Measurements from ENCODE around the gene POU2AF3.
"Not testable (repeated sequence)": the region's sequence is repeated elsewhere in the genome, so short reads cannot be mapped to it uniquely, and the experiment has no call there.

POU2AF3 gene, protein sequence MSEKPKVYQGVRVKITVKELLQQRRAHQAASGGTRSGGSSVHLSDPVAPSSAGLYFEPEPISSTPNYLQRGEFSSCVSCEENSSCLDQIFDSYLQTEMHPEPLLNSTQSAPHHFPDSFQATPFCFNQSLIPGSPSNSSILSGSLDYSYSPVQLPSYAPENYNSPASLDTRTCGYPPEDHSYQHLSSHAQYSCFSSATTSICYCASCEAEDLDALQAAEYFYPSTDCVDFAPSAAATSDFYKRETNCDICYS

DNA sequence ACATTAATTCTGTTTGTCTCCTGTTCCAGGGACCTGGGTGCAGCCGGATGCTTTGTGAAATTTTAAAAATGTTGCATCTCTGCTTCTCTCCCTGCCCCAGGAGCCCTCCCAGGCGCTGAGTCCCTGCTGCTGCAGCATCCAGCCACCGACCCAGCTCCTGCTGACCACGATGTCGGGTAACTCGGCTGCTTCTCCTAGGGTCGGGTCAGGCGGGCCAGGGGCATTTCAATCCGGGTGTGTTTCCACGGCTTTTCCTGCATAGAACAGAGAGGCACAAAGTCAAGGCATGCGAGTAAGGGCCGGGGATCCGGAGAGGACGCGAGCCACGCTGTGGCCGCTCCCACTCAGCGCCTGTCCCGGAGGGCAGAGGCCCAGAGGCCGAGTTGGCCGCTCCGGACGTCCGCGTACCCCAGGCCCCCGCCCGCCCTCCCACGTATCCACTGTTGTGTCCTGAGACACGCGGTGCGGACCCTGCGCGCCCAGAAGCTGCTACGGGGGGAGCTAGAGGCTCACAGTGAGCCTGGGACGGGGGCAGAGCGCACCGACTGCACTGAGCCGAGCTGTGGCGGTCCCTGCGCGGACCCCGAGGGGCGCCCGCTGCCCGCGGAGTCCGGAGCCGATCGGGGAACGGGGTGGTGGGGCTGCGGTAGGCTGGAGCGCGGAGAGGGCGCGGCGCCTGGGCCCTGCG, at the start of gene POU2AF3:
Gene POU2AF3 (plus strand): TSS at position 134 of the 688 bp plus-strand sequence. CDS start 36 bp downstream, at position 170.
- no peak for DNase-seq

DNA sequence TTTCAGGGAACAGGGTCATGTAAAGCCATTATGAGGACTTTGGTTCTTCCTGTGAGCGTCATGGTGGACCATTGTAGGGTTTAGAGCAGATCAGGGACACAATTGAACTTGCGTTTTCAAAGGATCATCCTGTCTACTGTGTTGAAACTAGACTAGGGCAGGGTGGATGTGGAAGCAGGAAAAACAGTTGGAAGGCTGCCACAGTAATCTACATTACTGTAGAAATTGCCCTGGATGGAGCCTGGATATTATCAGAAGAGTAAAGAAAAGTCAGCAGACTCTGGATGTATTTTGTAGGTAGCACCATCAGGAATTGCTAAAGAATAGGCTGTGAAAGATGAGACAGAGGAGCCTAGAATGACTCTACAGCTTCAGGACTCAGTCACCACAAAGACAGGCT, 47.4 kb upstream of the POU2AF3 start:
- DNase-seq = no peak

DNA sequence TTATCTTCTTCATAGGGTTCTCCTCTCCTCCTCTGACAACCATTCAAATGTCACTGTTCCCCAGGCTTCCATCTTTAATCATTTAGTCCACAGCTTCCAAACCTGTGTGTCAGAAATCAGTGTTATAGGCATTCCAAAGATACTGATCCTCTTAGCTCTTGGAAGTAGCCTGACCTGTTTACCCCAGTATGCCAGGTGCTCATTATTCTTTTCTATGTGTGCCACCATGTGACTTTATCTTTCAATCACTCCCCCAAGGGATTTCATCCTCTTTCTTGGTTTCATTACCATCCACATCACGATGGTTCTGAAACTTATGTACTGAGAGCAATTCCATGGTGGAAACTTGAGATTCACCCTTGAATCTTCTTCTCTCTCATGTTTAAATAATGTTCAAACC, 45.2 kb upstream of the POU2AF3 start:
- DNase-seq = no peak

DNA sequence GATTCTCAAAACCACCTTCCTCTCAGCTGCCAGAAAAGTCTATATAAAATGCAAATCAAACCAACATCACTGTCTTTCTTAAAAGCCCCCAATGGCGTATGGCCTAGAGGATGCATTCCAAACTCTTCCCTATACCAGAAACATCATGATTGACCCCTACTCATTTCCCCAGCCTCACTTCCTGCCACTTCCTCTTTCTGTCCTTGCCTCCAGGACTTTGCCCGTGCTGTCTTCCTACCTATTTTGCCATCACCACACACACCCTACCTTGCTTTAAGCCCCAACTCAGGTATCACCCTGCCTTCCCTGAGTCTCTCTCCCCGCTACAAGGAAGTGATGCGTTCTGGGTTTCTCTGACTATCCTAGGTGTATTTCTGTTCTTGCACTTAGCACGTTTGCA, 44.7 kb upstream of the POU2AF3 start:
- DNase-seq = no peak

DNA sequence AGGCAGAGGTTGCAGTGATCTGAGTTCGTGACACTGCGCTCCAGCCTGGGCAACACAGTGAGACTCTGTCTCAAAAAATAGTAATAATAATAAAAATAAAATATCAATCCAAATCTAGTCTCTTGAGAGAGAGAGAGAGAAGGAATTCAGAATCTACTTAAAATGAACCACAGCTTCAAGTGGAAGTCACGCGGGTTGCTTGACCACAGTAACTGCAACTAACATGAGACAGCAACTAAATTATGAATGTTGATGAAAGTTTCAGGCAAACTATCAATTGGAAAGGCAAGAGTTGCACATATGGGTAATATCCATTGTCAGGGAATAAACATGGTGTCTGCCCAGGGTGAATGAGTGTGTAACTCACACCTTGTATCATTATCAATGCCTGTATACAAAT, 40.3 kb upstream of the POU2AF3 start:
- no peak for DNase-seq

DNA sequence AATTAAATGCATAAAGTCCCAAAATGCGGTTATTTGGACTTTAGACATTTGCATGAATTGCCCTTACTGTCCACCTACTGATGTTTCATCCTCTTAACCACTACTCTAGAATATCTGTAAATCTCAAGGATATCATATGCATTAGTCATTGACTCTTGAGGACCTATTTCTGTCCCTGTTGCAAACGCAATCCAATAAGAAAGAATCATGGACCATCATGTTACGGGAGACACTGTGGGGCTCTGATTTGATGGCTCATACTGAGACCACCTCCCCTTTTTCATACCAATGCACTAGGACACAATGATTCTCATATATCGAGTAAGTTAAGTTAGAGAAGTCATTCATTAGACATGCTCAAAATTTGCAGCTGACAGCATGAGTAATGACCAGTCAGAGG, 38.5 kb upstream of the POU2AF3 start:
- DNase-seq = no peak

DNA sequence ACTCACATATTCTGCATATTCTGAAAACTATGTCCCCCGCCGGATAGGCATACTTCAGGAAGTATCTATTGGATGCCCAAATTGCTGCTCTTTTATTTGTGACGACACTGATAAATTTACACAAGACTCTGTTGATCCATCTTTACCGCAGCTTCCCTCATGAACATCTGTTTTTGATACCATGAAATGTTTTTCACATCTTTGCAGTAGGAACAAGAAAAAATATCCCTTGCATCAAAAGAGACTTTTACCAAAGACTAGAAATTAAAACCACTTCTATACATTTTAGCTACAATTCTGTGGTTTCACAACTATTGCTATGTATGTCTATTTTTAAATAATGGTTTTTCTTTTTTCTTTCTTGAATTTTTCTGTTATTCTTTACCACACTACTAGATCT, 37.5 kb upstream of the POU2AF3 start:
- DNase-seq = no peak

DNA sequence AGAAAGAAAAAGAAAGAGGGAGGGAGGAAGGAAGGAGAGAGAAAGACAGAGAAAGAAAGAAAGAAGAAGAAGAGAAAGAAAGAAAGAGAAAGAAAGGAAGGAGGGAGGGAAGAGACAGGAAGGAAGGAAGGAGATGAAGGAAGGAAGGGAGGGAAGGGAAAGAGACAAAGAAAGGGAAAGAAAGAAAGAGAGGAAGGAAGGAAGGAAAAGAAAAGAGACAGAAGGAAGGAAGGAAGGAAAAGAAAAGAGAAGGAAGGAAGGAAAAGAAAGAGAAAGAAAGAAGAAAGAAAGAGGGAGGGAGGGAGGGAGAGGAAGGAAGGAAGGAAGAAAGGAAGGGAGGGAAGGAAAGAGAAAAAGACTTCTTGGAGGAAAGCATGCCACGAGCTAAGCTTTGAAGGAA, 33.7 kb upstream of the POU2AF3 start:
- DNase-seq = no peak

DNA sequence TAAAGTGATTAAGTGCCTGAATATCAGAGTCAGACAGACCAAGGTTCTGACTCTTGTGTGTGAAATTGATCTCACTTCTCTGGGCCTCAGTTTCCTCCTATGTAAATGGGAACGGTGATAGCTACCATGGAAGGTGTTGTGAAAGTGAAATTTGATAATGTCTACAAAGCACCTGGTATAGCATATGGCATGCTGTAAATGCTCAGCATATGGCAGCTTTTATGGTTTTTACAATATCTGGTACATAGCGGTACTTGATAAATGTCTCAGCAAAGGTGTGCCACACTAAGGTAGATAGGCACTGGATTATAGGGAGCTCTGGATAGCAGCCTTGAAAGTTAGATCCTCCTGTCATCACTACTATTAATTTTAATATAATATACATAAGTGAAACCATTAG, 32.9 kb upstream of the POU2AF3 start:
- no peak for DNase-seq

DNA sequence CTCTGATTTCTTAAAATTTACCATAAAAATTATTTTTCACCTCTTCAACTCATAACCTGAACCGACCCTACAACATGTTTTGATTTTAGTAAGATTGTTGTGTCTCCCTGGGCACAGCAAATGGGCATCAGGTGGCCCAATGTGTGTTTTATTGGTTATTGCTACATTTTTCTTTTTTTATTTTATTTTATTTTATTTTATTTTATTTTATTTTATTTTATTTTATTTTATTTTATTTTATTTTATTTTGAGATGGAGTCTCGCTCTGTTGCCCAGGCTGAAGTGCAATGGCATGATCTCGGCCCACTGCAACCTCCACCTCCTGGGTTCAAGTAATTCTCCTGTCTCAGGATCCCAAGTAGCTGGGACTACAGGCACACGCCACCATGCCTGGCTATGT, 30.0 kb upstream of the POU2AF3 start:
- not testable (repeated sequence) for DNase-seq

DNA sequence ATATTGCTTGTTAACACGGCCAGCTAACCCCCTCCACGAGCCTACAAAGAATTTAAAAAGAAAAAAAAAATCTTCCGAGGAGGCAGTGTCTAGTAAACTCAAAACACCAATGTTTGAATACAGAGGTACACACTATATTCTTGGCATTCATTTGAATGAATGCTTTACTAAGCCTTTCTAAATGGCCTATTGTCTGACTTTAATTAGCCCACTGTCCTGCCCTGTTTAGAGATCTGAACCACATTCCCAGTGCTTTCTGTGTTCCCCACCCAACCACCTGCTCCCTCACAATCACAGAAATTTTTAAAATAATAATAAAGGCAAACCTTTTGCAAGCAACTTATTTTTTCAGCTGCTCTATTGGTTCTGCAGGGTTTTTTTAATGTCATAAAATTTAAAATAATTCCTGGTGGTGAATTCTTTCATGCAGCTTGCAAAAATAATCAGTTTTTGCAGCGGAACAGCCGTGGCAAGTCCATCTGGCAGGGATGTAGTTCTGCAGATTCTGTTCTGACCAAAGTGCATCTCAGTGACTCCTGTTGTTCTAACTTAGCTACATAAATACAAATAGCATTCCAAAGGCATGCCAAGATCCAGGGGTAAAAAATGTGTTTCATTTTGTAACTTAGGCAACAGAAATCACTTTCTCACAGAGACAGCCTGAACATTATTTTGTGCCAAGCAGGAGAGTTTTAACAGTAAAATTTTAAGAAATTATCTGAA, 29.0 kb upstream of the POU2AF3 start:
- DNase-seq = no peak

DNA sequence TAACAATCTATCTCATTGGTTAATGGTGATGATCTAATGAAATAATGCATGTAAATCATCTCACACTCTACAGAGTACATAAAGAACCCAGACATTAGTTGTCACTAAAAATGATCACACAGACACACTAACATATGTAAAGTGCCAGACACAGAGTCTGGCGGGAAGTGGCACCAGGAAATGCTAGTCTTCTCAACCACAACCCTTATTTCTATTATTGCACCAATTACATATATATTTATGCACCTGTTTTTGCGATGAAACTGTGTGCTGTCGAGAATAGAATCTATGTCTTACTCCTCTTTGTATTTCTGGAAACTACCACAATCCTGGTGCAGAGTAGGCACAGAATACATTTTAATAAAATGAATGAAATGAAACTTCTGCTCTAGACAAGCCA, 25.9 kb upstream of the POU2AF3 start:
- DNase-seq = no peak

DNA sequence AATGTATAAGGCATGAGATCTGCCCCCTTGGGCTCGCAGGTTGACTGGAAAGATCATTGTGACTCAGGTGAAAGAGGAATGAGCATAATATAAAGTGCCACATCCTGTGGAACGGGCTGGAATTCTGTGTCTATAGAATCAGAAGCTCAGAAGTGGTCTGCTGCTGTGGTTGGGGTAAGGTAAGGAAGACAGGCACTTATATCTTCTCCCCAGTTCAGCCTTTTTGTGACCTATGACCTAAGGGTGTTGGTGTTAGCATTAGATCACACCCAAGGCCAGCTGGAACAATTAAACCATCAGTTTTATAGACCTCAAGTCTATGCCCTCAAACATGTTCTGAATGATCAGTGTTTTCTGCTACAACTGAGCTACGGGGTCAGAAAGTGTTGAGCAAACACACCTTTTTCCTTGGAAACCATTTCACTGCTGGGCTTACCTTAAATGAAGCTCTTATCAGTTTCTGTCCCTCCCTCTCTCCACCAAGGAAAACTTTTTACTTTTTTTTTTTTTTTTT, 15.7 kb upstream of the POU2AF3 start:
- no peak for DNase-seq

DNA sequence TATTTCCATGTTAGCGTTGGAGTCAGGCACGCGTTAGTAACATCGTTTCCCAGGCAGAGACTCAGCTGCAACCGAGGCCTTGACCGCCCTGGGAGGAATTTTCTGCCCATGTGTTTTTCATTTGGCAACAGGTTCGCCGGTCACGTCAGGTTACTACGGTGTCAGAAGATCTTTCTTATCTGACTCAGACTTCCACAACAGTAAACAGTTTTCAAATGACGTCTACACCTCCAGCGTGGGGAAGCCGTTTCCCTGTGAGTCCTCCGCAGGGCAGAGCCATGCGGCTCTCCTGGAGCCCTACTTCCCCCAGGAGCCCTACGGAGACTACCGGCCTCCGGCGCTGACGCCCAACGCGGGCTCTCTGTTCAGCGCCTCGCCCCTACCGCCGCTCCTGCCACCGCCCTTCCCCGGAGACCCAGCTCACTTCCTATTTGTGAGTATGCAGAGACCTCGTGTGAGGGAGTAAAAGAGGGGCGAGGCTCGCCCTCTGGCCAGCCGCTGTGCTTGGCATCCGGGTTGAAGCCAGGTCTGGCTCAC, 14.3 kb upstream of the POU2AF3 start:
- no peak for DNase-seq

DNA sequence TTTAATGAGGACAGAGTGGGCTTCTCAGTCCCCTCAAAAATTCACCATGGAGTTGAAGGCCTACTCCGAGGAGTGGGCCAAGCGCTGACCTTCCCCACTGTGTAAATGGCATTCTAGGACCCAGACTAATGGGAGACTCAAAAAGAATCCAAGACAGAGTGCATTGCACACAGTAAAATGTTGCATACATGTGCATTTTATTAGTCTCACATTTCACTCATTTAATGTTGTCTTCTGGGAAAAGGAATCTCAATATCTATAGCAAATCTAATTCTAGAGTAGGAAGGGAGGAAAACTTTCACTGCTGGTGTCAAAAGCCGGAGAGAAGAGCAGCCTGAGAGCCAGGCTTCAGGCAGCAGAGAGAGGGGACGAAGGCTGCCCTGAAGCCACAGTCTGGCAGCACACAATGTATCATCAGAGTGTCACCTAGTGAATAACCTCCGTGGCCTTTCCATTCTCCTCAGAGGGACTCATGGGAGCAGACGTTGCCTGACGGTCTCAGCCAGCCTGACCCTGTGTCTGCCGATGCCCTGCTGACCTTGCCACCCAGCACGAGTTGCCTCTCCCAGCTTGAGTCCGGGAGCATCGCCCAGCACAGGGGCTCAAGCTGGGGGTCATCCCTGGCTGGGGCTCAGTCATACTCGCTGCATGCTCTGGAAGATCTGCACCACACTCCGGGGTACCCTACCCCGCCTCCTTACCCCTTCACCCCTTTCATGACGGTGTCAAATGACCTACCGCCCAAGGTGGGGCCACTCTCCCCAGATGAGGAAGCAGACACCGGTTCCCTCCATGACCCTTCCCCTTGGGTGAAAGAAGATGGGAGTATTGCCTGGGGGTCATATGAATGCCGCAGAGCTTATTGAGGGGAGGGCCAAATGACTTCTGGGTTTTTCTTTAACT, 12.9 kb upstream of the POU2AF3 start:
- no peak for DNase-seq

DNA sequence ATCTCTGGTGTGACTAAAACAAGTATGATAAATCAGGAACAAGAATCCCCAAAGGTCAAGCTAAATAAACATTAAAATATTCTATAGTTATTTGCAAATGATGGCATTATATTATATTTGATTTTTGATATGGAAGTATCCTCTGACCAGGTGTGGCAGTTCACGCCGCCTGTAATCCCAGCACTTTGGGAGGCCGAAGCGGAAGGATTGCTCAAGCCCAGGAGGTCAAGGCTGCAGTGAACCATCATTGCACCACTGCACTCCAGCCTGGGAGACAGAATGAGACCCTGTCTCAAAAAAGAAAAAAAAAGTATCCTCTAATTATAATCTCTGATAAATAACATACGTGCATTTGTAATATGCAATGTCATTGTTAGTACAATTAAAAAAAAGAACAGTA, 6.6 kb upstream of the POU2AF3 start:
- no peak for DNase-seq

DNA sequence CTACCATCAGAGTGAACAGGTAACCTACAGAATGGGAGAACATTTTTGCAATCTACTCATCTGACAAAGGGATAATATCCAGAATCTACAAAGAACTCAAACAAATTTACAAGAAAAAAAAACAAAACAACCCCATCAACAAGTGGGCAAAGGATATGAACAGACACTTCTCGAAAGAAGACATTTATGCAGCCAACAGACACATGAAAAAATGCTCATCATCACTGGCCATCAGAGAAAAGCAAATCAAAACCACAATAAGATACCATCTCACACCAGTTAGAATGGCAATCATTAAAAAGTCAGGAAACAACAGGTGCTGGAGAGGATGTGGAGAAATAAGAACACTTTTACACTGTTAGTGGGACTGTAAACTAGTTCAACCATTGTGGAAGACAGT, 5.9 kb upstream of the POU2AF3 start:
- not testable (repeated sequence) for DNase-seq

DNA sequence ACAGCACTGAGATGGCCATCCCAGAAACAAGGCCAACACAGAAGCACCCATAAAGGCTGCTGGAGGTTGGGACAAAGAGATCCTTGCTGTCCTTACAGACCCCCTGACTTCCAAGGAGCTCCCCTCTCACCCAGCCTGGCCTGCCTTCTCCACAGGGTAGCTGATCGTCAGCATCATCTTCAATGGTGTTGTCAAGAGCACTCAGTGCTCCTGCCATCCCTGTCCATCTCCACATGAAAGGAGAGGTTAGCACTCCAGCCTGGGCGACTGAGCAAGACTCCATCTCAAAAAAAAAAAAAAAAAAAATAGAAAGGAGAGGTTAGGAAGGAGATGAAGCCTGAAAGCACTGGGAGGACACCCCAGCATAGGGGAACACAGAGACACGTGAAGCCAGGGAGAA, 2.1 kb upstream of the POU2AF3 start:
- no peak for DNase-seq

DNA sequence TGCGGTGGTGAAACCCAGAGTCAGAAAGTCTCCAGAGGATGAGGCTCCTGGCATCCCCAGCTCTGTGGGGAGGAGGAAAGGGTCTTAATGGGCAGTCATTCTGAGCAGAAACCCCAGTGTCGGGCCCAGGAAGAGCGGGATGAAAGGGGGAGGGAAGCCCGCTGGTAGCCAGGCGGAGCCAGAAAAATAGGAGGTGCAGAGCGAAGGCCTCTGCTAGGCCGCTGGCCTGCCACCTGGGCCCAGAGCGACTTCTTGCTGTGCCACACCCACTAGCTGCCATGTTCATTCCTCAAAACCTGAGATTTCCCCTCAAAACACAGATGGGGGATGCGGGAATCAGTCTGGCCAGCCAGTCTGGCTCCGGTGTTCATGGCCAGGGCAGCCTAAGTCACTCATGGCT, 650 bp upstream of the POU2AF3 start:
- DNase-seq = no peak

DNA sequence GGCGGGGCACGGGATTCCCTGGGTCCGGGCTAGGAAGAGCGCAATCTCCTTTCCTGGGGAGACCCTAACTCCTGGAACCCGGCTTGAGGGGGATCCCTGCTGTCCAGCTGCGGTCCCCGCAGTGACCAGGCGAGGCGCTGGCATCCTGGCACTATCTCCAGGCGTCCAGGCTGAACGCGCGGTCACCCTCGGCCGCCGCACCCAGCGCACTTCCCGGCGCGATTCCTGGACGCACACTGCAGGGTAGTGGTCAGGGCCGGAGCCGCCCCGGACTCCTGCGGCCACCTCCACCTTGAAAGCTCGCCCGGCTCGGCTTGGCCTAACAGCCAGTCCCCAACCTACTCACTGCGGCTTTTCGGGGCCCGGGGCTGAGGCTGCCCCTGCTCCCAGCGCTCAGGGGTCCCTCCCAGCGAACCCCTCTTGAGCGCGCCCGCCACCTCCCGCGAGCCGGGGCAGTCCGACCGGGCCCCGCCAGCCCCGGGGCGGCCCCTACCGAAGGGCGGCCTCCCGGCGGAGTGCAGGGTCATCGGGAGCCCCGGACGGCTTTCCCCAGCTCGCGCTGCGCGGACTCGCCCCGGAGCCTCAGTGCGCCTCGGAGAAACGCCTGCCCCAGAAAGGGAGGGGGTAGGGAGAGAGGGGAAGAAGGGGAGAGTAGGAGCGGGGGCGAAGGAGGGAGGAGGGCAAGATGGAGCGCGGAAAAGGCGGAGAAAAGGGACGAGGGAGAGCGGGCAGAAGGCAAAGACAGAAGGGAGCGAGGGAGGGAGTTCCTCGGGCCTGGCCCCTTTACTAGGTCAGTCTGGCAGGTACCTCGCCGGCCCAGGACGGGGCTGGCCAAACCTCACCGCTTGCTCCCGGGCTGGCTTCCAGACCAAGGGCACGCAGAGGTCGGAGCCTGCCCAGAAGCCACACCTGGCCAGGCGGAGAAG, 1.0 kb downstream of the POU2AF3 start:
- peak in 1 of 2 experiments; percentile 12 for DNase-seq

DNA sequence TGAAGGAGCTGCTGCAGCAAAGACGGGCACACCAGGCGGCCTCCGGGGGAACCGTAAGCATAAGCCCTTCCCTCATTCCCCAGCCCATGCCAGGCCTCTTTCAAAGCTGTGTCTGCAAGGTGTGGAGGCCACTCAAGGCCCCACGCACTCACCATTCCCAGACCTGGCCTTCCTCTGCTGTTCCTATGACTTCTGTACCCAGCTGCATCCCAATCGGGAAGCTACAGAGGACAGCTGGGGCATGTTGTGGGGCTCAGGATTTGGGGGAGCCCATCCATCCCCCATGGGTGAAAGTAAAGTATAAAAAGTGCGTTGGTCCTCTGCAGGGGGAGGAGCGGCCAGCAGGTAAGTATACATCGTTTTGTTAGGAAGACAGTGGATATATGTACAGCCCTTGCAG, 2.2 kb downstream of the POU2AF3 start:
- no peak for DNase-seq
